ENCODE data around the gene TRIP10. TPM values are rescaled to one million over a fixed set of nuclear protein-coding genes. Genes with fewer than 3 reads are reported as not detected.

TRIP10 gene
- total RNA-seq, 1 donor from 2014 or later = 79.5 TPM

DNA sequence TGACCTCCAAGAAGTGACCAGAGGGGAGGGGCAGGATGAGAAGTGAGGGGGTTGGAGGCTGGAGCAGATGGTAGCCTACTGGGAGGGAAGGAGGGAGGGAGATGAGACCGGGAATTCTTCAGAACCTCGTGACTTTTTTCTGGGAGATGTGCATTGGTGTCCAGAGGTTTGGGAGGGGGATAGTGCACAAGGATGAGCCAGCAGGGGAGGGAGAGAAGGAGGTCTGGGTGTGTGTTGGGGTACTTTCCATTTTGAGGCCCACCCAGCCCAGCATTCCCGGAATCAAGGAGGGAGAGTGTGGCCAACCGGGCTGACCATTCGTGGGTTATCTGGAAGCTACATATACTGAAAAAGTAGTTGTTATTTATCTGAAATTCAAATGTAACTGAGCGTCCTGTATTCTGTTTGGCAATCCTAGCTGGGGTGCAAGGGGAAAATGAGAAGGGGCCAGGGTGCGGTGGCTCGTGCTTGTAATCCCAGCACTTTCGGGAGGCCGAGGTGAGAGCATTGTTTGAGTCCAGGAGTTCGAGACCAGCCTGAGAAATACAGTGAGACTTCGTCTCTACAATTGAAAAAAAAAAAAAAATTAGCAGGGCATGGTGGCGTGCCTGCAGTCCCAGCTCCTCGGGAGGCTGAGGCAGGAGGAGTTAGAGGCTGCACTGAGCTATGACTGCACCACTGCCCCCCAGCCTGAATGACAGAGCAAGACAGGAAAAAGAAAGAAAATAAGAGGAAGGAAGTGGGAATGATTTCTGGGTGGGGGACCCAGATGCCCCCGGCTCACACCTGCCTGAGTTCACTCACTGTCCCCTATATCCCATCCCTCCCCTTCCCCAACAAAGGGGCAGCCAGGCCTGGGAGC lies 14.6 kb upstream of the TRIP10 start:
- Histone ChIP-seq H3K27me3 (ENCODE audit: control insufficient read depth, insufficient read depth, low read length) (no peaks in the 10 kb centered on the region), H3K36me3 (ENCODE audit: control insufficient read depth, insufficient read depth, low read length) (no peaks in the 10 kb centered on the region), H3K4me3 (ENCODE audit: low read depth, low read length) (no peak overlapping the region)
- DNase-seq (ENCODE audit: low read depth) = no peak
- no peak for FAIRE-seq
- TF ChIP-seq, protein P1, sequence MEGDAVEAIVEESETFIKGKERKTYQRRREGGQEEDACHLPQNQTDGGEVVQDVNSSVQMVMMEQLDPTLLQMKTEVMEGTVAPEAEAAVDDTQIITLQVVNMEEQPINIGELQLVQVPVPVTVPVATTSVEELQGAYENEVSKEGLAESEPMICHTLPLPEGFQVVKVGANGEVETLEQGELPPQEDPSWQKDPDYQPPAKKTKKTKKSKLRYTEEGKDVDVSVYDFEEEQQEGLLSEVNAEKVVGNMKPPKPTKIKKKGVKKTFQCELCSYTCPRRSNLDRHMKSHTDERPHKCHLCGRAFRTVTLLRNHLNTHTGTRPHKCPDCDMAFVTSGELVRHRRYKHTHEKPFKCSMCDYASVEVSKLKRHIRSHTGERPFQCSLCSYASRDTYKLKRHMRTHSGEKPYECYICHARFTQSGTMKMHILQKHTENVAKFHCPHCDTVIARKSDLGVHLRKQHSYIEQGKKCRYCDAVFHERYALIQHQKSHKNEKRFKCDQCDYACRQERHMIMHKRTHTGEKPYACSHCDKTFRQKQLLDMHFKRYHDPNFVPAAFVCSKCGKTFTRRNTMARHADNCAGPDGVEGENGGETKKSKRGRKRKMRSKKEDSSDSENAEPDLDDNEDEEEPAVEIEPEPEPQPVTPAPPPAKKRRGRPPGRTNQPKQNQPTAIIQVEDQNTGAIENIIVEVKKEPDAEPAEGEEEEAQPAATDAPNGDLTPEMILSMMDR (IDR thresholded peaks at IDR 0.05; ENCODE audit: insufficient read depth, low read length, severe bottlenecking) = no peak

DNA sequence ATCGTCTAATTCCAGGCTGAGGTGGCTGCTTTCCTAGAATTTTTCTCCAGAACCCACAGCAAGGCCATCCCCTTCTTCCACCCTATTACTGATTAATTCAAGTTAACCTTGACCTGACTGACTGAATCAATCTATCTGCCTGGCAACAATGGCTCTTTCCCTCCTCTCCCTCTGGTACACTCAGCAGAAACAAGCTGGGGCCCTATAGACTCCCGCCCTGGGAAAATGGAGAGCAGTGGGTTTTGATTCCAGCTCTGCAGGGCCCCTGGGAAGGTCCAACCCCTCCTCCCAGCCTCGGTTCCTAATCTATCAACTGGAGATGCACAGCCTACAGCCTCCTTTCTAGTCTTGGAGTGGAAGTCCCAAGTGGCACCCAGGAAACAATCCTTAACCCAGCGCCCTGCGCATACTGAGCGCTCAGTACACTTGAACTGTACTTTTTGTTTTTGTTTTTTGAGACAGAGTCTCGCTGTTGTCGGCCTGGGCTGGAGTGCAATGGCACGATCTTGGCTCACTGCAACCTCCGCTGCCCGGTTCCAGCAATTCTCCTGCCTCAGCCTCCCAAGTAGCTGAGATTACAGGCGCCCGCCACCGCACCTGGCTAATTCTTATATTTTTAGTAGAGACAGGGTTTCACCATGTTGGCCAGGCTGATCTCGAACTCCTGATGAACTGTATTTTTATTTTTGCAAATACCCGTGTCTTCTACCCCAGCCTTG lies 13.8 kb upstream of the TRIP10 start:
- Histone ChIP-seq H3K27me3 (ENCODE audit: control insufficient read depth, insufficient read depth, low read length) (no peaks in the 10 kb centered on the region), H3K4me3 (ENCODE audit: low read depth, low read length) (no peak overlapping the region), H3K36me3 (ENCODE audit: control insufficient read depth, insufficient read depth, low read length) (no peaks in the 10 kb centered on the region)
- FAIRE-seq (no peak), DNase-seq (ENCODE audit: low read depth) (no peak)
- TF ChIP-seq, protein P1 (IDR thresholded peaks at IDR 0.05; ENCODE audit: insufficient read depth, low read length, severe bottlenecking) = no peak

DNA sequence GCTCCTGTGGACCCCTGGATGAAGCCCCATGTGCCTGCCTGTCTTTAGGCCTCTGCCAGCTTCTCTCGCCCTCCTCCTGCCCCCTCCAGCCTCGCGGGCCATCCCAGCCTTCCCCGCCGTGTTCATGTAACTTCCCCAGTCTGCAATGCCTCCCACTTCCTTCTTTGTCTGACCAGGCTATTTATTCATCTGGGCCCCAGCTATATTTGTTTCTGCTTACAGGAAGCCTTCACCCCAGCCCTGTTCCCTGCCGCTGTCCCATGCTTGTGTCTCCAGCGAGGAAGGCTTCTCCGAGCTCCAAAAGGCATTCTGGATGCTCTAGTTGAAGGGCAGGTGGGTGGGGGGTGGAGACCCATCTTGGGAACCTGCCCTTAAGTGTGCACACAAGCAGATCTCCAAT lies 11.1 kb upstream of the TRIP10 start:
- TF ChIP-seq, protein P1 (IDR thresholded peaks at IDR 0.05; ENCODE audit: insufficient read depth, low read length, severe bottlenecking) = no peak
- peaks cover 14% of the 10 kb centered on the region for H3K36me3 ChIP-seq (ENCODE audit: control insufficient read depth, insufficient read depth, low read length)
- no peak overlapping the region for H3K4me3 ChIP-seq (ENCODE audit: low read depth, low read length)
- H3K27me3 ChIP-seq (ENCODE audit: control insufficient read depth, insufficient read depth, low read length) = no peaks in the 10 kb centered on the region
- FAIRE-seq = no peak
- DNase-seq (ENCODE audit: low read depth) = no peak

DNA sequence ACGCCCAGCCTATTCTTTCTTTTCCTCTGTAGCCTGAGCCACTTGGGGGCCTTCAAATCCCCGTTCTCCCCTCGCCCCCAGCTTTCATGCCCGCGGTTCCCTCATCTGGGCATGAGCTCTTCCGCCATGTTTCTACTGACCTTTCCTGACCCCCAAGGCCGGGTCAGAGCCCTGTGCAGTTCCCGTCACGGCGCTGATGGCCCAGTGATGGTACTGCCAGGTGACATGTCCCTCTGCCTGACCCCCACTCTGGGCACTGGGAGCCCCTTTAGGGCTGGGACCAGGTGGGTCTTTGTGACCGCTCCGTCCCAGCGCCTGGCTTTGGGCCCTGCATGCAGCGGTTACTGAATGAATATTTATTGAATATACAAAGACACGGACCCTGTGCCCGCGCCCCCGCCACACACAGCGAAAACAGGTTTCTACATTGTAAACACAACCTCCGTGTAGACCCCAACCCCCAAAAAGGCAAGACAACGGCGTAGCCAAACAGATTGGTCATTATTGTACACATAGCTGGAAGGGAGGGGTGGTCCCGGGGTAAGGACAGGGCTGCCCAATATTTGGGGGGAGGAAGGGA lies 9.8 kb upstream of the TRIP10 start:
- TF ChIP-seq, protein P1 (IDR thresholded peaks at IDR 0.05; ENCODE audit: insufficient read depth, low read length, severe bottlenecking) = no peak
- H3K27me3 ChIP-seq (ENCODE audit: control insufficient read depth, insufficient read depth, low read length) = no peaks in the 10 kb centered on the region
- H3K4me3 ChIP-seq (ENCODE audit: low read depth, low read length) = peak overlapping the region; percentile 24
- FAIRE-seq (no peak), DNase-seq (ENCODE audit: low read depth) (no peak)
- peaks cover 20% of the 10 kb centered on the region for H3K36me3 ChIP-seq (ENCODE audit: control insufficient read depth, insufficient read depth, low read length)

DNA sequence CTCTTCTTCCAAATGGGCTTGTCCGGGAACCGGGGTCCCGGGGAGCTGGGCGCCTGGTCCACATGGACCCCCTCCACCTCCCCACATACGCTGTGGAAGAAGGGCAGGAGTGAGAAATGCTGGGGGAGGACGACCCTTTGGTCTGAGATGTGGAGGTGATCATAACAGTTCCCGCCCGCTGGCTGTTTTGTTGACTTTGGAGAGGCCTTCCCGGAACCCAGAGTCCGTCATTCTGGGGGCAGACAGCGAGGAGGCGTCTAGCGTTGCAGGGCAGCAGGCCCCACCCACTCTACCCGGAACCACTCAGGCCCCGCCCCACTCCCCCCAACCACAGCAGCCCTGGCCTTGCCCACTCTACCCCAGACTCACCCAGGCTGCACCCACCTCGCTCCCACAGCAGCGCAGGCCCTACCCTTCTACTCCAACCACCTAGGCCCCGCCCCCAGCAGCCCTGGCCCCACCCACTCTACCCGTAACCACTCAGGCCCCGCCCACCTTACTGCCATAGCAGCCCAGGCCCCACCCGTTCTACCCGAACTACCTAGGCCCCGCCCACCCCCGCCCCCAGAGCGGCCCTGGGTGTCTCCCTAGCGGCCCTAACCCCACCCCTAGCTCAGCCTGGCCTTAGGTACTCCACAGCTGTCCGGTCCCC lies 9.2 kb upstream of the TRIP10 start:
- Histone ChIP-seq H3K36me3 (ENCODE audit: control insufficient read depth, insufficient read depth, low read length) (peaks cover 20% of the 10 kb centered on the region), H3K27me3 (ENCODE audit: control insufficient read depth, insufficient read depth, low read length) (no peaks in the 10 kb centered on the region), H3K4me3 (ENCODE audit: low read depth, low read length) (peak overlapping the region; percentile 24)
- no peak for FAIRE-seq
- TF ChIP-seq, protein P1 (IDR thresholded peaks at IDR 0.05; ENCODE audit: insufficient read depth, low read length, severe bottlenecking) = no peak
- peak; percentile 52 for DNase-seq (ENCODE audit: low read depth)

Measured in bronchial epithelial cell (primary cell).